NCI-H187 (cell line): ENCODE data around the gene FAM13C.

Source experiments
- DNase-seq, 2 experiments: peaks; one replicate each; lab custom pipeline; 2025; lab: John Stamatoyannopoulos, UW

FAM13C gene

DNA sequence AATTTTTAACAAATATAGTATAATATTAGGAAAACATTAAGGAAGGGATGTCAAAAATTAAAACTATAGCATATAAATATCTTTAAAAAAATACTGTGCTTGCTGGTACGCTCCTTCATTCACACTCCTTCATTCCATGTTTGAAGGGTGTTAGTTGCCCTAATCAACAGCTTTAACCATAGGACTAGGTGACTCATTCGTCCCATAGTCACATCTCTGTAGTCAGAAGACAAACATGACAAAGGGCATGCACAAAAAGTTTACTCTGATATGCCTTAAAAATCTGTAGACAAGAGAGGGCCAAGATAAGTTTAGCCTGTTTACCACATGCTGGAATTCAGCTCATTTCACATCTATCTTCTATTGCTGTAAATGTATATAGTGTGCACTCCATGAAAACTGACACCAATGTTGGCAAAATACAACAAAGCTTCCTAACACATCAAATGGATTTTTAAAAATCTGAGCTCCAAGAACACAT, 646 bp downstream of the FAM13C start:
- no peak for DNase-seq

DNA sequence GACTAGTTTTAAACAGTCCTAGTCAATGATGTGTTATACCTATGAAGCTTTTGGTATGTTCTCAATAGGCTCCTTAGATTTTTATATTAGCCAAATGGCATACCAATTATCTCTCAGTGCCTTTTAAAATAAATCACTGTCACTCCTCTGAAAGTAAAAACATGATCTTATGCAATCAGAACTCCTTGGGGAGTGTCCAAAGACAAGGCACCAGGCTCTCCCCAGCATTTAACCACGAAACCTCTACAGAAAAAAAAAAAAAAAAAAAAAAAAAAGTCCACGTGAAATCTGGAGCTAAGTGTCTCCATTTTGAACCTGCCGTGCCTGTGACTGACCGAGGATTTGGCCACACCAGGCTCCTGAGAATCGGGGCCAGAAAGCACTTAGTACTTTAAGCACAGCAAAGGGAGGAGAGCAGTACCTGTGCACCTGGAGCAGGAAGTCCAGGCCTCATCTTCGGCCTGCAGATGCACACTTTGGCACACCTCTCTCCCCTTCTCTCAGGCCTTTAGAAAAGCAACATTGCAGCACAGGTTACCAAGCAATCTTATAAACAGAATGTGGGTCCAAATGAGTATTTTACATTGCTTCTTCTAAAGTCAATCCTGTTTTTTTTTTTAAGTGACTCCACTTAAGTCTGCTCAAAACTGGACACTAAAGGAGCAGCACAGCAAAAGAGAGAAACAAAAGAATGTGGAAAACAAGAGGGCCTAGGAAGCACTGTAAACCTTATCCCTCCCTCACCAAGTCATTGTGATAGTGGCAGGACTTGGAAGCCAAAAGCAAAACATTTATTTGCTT, 1.5 kb downstream of the FAM13C start:
- no peak for DNase-seq

DNA sequence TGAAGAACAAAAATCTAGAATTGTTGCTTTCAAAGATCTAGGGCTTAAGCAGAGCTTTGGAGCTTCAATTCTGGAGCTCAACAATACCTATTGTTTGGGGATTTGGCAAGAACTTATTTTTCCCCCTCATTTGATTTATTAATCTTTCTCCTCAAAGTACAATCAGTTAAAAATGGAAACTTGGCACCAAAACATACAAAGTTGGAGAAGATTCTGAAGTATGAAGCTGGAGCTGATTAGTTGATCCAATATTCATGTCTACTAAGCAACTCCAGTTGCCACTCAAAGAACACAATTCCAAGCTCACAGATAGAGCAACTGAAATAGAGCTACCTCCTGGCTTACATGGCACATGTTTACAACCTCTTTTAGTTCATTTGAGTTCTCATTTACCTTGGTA, 3.8 kb downstream of the FAM13C start:
- DNase-seq, result no peak

DNA sequence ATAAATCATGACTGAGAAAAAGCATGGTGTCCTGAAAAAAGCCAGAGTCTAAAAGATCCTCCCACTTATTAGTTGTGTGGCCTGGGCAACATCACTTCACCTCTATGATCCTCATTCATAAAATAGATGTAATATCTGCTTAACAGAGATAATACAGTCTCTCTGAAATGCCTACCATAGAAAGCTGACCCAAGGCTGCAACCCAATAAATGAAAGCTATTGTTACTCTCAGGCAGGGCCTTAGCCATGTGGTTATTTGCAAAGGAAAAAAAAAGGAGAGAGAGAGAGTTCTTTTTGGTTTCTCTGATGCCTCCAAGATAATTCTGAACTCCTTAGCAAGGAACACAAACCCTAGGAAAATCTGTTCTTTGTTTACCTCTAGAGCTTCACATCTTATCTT, 7.9 kb downstream of the FAM13C start:
- no peak for DNase-seq

GRCh38 chr10:59350558-59350957, 11.8 kb downstream of the FAM13C start:
- DNase-seq, result no peak

GRCh38 chr10:59346321-59346720, 16.0 kb downstream of the FAM13C start:
- no peak for DNase-seq

DNA sequence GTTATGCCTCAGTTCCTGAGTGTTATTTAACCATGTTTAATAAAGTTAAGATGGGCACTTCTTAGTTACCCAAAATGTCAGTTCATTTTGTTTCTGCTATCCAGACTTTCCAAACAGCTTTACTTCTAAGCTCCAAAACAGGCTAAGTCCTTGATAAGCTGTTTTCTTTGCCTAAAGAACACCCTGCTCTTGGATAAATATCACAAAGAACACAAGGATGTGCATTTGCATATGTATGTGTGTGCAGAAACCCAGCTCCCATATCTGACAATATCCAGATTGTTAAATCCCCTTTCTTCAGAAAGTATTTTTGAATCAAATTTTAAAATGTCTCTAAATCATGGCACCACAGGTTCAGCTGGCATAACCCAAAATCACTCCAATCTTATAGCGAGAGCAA, 19.6 kb downstream of the FAM13C start:
- DNase-seq, result no peak

GRCh38 chr10:59342000-59342399, 20.3 kb downstream of the FAM13C start:
- DNase-seq, result no peak

DNA sequence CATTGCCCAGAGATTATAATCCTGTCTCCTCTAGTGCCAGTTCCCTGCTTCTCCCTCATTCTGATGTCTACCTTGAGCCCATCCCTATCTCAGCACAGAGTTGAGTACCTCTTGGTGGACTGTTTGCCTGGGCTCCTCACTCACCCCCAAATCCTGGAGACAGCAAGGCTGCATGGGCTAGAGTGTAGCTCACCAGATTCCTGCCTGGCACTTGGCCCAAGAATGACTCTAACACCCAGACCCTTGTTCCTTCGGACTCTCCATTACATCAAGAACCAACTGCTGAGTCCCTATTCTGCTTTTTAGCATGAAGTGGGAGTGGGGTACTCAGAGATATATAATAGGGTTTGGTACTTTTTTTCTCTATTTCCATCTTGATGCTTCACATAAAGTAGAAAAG, 22.1 kb downstream of the FAM13C start:
- DNase-seq, result no peak

- DNase-seq, result no peak
Measured at GRCh38 chr10:59339351-59339750, 23.0 kb downstream of the FAM13C start.

GRCh38 chr10:59337201-59337652, 25.1 kb downstream of the FAM13C start:
- DNase-seq, result no peak

DNA sequence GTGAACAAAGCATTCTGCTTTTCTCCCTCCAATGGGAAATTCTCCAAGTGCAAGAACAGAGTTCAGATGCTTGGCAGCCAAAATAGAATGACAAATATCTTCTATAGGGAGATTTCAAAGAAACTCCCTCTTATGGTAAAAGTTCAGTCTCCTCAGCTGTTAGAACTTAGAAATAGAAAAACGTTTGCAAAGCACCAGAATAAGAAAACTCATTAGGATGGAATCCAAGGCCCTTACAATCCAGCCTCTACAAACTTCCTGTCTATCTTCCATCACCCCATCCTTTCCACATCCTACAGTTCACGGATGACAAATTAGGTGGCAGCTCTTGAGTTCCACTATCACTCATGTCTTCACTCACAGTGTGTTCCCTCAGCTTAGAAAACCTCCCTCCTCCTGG, 25.7 kb downstream of the FAM13C start:
- DNase-seq, result no peak

DNA sequence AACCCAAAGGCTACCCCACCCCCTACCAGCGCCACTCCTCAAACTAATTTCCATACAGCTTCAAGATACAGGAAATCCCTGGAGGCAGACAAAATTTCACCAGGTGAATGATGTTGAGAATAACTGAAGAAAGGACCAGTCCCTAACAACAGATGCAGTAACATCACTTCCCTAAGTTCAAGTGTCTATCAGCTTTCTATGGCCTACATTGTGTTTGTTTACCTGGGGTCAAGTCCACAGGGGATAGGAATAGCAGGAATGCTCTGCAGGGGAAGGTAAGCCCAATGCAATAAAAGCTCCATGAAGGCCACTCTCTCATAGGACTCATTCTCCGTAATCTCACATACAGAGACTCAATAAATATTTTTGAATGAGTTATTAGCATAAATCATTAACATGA, 26.9 kb downstream of the FAM13C start:
- DNase-seq, result no peak

DNA sequence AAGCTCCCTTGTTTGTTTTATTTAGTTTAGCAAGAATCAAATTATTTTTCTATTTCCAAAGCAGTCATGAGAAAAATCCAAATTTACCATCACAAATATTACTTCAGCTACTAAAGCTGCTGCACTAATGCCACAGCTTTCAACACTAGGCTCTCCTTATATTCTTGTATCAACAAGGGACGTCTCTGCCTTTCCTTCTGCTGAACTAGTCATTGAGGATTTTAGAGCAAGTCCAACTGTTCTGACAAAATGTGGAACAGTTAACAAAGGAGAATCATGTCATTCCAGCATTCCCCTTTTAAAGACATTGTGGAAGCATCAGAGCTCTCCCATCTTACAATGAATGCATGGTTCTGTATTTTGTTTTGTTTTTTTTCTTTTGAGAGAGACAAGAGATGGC, 28.6 kb downstream of the FAM13C start:
- DNase-seq, result no peak

DNA sequence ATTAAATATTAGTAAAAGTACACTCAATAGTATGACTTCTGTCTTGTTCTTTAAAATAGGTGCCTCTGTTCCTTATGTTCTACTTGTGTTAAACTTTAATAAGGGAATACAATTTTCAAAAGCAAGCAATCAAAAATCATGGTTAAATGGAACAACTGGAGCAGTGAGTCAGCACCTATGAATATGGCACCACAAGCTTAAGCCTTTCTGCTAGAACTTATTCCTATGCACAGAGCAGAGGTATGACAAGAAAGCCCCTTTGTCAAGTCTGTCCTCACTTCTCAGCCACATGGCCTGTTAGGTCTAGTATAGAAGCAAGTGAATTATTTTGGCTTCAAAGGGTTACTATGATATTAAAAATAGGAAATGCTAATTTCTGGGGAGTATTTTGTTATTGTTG, 29.8 kb downstream of the FAM13C start:
- DNase-seq, result no peak

DNA sequence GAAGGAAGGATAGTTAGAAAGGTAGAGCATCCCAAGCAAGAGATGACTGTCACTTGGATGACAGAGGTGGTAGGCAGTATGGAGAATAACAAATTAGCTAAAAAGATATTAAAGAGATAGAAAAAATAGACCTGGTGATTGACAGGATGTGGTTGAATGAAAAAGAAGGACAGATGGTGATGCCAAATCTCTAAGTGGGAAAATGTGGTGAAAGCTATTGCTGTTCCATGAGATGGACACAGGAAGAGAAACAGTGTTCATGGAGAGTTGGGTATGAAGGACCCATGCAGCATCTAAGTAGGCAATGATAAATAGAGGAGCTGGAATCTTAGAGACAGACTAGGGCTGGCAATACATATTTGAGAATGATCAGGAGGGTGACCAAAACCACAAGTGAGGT, 30.7 kb downstream of the FAM13C start:
- no peak for DNase-seq

GRCh38 chr10:59325116-59325515, 37.2 kb downstream of the FAM13C start:
- no peak for DNase-seq

DNA sequence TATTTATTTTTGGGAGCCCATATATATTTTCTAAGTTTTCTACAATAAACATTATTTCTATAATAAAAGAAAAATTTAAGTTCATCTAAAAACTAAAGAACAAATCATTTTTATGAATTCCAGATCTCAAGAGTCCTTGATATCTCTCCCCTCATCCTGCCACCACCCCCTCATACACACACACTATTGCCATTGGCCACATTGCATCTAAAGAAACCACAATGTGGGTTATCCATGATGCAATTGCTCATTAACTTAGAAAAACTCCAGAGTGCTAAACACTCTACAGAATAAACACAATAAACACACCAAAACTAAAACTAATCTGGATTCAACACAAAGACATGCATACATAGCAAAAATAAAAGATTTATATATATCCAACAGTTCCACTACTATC, 37.8 kb downstream of the FAM13C start:
- DNase-seq, result no peak

DNA sequence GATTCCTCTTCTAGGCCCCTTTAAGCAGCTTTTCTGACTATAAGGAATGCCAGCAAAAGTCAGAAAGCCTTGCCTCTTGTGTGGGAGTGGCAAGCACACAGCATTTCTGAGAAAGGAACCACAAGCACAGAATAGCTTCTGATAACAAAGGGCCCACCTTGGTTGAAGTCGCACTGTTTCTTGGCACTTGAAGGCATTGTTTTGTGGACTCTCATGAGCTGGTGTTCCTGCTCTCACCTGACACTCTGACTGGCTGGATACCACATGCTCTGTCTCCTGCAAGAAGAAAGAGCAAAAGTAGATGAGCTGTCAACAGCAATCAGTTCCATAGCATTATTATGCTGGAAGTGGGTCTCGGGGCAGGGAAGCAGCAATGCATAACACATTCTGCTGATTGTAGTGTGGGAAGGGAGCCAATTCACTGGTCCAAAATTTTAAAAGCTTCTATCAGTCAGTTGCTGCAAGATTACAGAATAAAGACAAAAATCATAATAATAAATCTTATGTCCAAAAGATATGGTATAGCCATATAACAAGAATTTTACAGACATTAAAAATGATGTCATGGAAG, 38.4 kb downstream of the FAM13C start:
- no peak for DNase-seq

DNA sequence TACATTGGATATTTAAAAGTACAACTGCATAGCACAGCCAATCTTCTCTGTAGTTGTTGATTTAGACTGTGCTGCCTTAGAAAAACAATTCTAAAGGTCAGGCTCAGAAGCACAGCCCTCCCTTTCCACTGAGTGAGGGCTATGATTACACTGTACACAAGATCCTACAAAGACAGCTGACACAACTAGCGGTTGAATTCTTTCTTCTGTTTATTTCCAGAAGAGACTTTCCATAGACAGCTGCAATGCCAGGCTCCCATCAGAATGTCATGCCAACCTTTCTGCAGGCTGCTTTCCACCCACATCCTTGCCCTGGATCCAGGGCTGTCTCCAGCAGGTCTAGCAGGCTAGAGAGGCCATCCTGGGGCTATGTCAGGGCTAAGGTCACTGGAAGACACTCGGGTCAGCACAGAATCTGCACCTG, 39.3 kb downstream of the FAM13C start:
- no peak for DNase-seq

DNA sequence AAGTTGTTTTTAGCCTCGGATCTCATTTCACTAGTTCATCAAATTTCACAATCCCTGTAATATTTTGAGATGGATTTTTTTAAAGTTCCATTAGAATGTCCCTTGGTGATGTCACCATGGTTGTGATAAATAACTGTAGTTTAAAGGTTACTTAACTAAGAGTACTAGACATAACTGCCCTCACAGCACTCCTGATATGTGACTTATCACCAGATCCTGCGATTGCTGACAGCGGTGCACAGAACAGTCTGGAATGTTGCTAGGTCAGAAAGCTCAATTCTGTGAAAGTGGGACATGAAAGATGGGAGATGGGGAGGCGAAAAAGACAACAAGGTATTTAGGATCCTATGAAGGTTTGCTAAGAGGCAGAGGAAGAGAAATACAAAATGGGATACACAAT, 40.2 kb downstream of the FAM13C start:
- DNase-seq, result no peak

DNA sequence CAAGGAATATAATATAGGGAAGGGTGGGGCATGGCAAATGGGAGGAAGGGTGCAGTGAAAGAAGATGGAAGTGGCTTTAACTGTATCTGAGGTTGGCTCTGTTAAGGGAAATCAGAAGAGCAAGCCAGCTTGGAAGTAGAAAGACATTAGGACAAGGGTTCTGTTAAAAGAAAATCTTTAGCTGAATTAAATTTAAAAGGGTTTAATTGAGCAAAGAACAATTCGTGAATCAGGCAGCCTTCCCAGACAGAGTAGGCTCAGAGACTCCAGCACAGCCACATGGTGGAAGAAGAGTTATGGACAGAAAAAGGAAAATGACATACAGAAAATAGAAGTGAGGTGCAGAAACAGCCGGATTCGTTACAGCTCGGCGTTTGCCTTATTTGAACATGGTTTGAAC, 42.0 kb downstream of the FAM13C start:
- no peak for DNase-seq

- no peak for DNase-seq
Measured at GRCh38 chr10:59319854-59320253, 42.5 kb downstream of the FAM13C start.

GRCh38 chr10:59317066-59317465, 45.3 kb downstream of the FAM13C start:
- no peak for DNase-seq
